HepG2 (cell line): Measurements from ENCODE around the gene RAMAC. TPM values are rescaled to one million over a fixed set of nuclear protein-coding genes. Genes with fewer than 3 reads are reported as not detected.

ENCODE experiments used
- AHR ChIP-seq: IDR thresholded peaks from 2 replicates; pipeline ENCODE4 v1.6.1; 2018; ENCODE audit warnings: missing genetic modification reagents, missing compliant biosample characterization
- FIP1L1 ChIP-seq: fragments of 200-400 bp; formaldehyde crosslinking; IDR thresholded peaks from 2 replicates; pipeline ENCODE4 v1.6.1; 2018; ENCODE audit warnings: low read depth, mild to moderate bottlenecking, low read length, moderate library complexity, borderline replicate concordance; ENCODE audit not compliant: insufficient read depth
- HNF4G ChIP-seq, 2 experiments: sonication (generic) in 1 of 2; formaldehyde crosslinking in 1 of 2; IDR thresholded peaks; 2 replicates each; pipeline versions ENCODE4 v1.4.0 to v1.6.1; 2011 to 2020; ENCODE audit warnings: borderline replicate concordance in 2 of 2, low read depth in 2 of 2, mild to moderate bottlenecking in 2 of 2, low read length in 1 of 2, missing genetic modification reagents in 1 of 2, moderate library complexity in 1 of 2
- MYPOP ChIP-seq: sonication (generic); formaldehyde crosslinking; IDR thresholded peaks from 2 replicates; pipeline ENCODE4 v1.8.1; 2023; ENCODE audit warnings: mild to moderate bottlenecking, moderate library complexity, missing genetic modification reagents
- SNAI1 ChIP-seq: sonication (generic); formaldehyde crosslinking; IDR thresholded peaks from 2 replicates; pipeline ENCODE4 v1.5.0; 2020; ENCODE audit warnings: mild to moderate bottlenecking, missing genetic modification reagents, borderline replicate concordance
- TFAP4 ChIP-seq: sonication (generic); IDR thresholded peaks from 2 replicates; pipeline ENCODE4 v1.6.1; 2016; ENCODE audit warnings: low read depth, borderline replicate concordance
- ZBTB4 ChIP-seq: sonication (generic); formaldehyde crosslinking; IDR thresholded peaks from 2 replicates; pipeline ENCODE4 v1.4.0; 2020; ENCODE audit warnings: missing genetic modification reagents, mild to moderate bottlenecking, borderline replicate concordance
- ZNF230 ChIP-seq: sonication (generic); formaldehyde crosslinking; IDR thresholded peaks from 2 replicates; pipeline ENCODE4 v1.4.0; 2020; ENCODE audit warnings: mild to moderate bottlenecking, missing genetic modification reagents
- ZNF235 ChIP-seq: sonication (generic); formaldehyde crosslinking; IDR thresholded peaks from 2 replicates; pipeline ENCODE4 v1.8.1; 2023; ENCODE audit warnings: mild to moderate bottlenecking, missing genetic modification reagents, borderline replicate concordance
- ZNF34 ChIP-seq: sonication (generic); formaldehyde crosslinking; IDR thresholded peaks from 2 replicates; pipeline ENCODE4 v1.4.0; 2020; ENCODE audit warnings: mild to moderate bottlenecking, missing genetic modification reagents, borderline replicate concordance
- ZNF44 ChIP-seq: sonication (generic); formaldehyde crosslinking; IDR thresholded peaks from 2 replicates; pipeline ENCODE4 v1.5.1; 2020; ENCODE audit warnings: mild to moderate bottlenecking, missing genetic modification reagents
- ZNF670 ChIP-seq: sonication (generic); formaldehyde crosslinking; IDR thresholded peaks from 2 replicates; pipeline ENCODE4 v1.8.0; 2022; ENCODE audit warnings: mild to moderate bottlenecking, missing genetic modification reagents, borderline replicate concordance
- ZNF761 ChIP-seq: sonication (generic); formaldehyde crosslinking; conservative IDR thresholded peaks from 2 replicates; pipeline ENCODE4 v1.4.0; 2020; ENCODE audit warnings: mild to moderate bottlenecking, missing genetic modification reagents
- polyA plus RNA-seq, 8 experiments: library from polyadenylated mRNA; depleted of rRNA in 3 of 8; stranded (reverse) in 7 of 8; unstranded in 1 of 8; fragments of >200 nt; fragmentation: Illumina TruSeq in 4 of 8; extraction: Trizol in 4 of 8; gene quantifications; 2 replicates each; pipeline versions ENCODE4 v1.2.1 to v1.2.3, GENCODE V29; 2011 to 2016; ENCODE audit warnings: low read depth in 4 of 8, missing spikeins in 1 of 8, mixed read lengths in 1 of 8; ENCODE audit not compliant: insufficient read depth in 1 of 8
- total RNA-seq, 5 experiments: library from RNA; depleted of rRNA; stranded (reverse); fragments of >200 nt; fragmentation: Illumina TruSeq; extraction: Trizol; gene quantifications; 2 replicates each; pipeline ENCODE4 v1.2.3, GENCODE V29; 2016; ENCODE audit warnings: low read depth in 1 of 5

Gene RAMAC
- total and polyA plus RNA-seq, 2 of the 13 experiments (the other 11 are each of a cell fraction or from before 2014, with no cell fraction given): 22.2 to 45.9 TPM

- TF ChIP-seq ZNF230 (CRISPR knock-in tag): peak; percentile 20; the same call in 1 of the 2 replicates
- 0 out of 2 replicates have a peak, but pooled peaks have one; percentile 15 for TF ChIP-seq SNAI1
- no peak for TF ChIP-seq TFAP4
- no peak for TF ChIP-seq HNF4G (IDR thresholded peaks at IDR 0.05; ENCODE audit: borderline replicate concordance, low read depth, low read length)
- no peak for TF ChIP-seq HNF4G (CRISPR knock-in tag; IDR thresholded peaks at IDR 0.05; ENCODE audit: borderline replicate concordance, low read depth)
- TF ChIP-seq ZNF235 (CRISPR knock-in tag): no peak
- no peak for TF ChIP-seq FIP1L1
- TF ChIP-seq ZBTB4 (CRISPR knock-in tag): peak; percentile 3; the same call in 1 of the 2 replicates
- no peak for TF ChIP-seq ZNF670 (CRISPR knock-in tag)
- TF ChIP-seq ZNF44: 0 out of 2 replicates have a peak, but pooled peaks have one; percentile 22
- no peak for TF ChIP-seq ZNF761 (CRISPR knock-in tag)
- TF ChIP-seq AHR (CRISPR knock-in tag): no peak
- TF ChIP-seq MYPOP: 0 out of 2 replicates have a peak, but pooled peaks have one; percentile 4
- TF ChIP-seq ZNF34 (CRISPR knock-in tag): 0 out of 2 replicates have a peak, but pooled peaks have one; percentile 0
Observed at GRCh38 chr15:83012076-83012426, 26.0 kb downstream of the RAMAC start (continued).
